ENCODE data around the gene XRCC1. TPM values are rescaled to one million over a fixed set of nuclear protein-coding genes. Genes with fewer than 3 reads are reported as not detected.

The XRCC1 gene
- polyA plus RNA-seq, 3 donors, result 13.1 to 23.0 (median 19.3) TPM

DNA sequence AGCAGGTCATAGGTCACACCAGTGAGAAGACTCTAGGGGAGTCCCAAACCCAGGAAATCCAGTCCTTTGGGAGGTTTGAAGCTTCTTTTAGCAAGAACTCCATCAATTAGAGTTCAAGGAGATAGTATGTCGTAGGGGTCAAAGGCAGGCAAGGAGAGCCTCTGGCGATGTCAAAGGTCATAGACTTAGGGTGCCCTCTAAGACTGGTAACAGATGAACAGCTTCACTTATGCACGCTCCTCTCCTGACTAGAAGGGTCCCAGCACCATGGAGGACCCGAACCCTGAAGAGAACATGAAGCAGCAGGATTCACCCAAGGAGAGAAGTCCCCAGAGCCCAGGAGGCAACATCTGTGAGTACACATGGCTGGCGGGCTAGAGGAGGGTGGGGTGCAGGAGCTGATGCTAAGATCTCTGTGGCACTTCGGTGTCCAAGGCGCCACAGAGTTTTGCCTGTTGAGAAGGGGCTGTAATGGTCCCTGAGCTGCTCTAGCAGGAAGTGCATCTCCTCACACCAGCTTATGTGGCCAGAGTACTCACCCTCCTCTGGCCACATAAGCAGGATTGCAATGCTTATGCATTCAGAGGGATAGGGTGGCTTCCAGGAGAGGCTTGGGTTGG lies 21.6 kb upstream of the XRCC1 start:
- H3K4me3 ChIP-seq (replicated peaks in 1 of 3; ENCODE audit: low read depth in 2 of 3, low read length in 3 of 3), result peak overlapping the region; percentile 71 to 91 (median 73)
- Mint-ChIP-seq H3K9me3 (no peaks in the 10 kb centered on the region), H3K4me3 (peak overlapping the region; percentile 98), H3K36me3 (peaks cover 38 to 49% of the 10 kb centered on the region in 2 donors), H3K27ac (peak overlapping the region; percentile 98 to 100 (median 99)), H3K4me1 (peaks cover 27% of the 10 kb centered on the region), H3K27me3 (ENCODE audit: low read depth in 3 of 3) (no peaks in the 10 kb centered on the region)
- 8% methylated on average over 3 of the region's 7 CpGs for WGBS (ENCODE audit: insufficient coverage)
- peaks cover 38 to 60% of the 10 kb centered on the region in 2 donors for H3K36me3 ChIP-seq (replicated peaks in 1 of 2; ENCODE audit: control insufficient read depth in 1 of 2, insufficient read depth in 2 of 2, low read length in 2 of 2)
- H3K9me3 ChIP-seq (replicated peaks in 1 of 2; ENCODE audit: control insufficient read depth in 1 of 2, insufficient read depth in 1 of 2, low read length in 2 of 2), result no peaks in the 10 kb centered on the region
- H2AFZ ChIP-seq (ENCODE audit: insufficient read depth, low read depth, low read length, poor library complexity, severe bottlenecking), result peak overlapping the region; percentile 87
- intact Hi-C loops (cut with micrococcal nuclease), result loop anchor here (1.0 to 10.0 kb wide), 4 partner anchors 22 to 64 kb away; partner anchors contain the start of genes PINLYP (in 2 of the 2), XRCC1 (in 2 of the 2), ZNF575 (in 2 of the 2) and ZNF428 (in 1 of the 2)
- H3K27ac ChIP-seq (ENCODE audit: low read depth in 1 of 2, low read length in 2 of 2), result peak overlapping the region; percentile 93 to 99
- H3K79me2 ChIP-seq (ENCODE audit: insufficient read depth, low read length), result peaks cover 35% of the 10 kb centered on the region
- H3K27me3 ChIP-seq (ENCODE audit: control insufficient read depth in 2 of 2, insufficient read depth in 2 of 2, low read length in 2 of 2), result no peaks in the 10 kb centered on the region
- H4K20me1 ChIP-seq (ENCODE audit: insufficient read depth, low read length), result peaks cover 12% of the 10 kb centered on the region
- H3K4me1 ChIP-seq (ENCODE audit: control insufficient read depth in 1 of 2, insufficient read depth in 2 of 2, low read length in 2 of 2), result peaks cover 31 to 35% of the 10 kb centered on the region in 2 donors
- TF ChIP-seq, protein P1, sequence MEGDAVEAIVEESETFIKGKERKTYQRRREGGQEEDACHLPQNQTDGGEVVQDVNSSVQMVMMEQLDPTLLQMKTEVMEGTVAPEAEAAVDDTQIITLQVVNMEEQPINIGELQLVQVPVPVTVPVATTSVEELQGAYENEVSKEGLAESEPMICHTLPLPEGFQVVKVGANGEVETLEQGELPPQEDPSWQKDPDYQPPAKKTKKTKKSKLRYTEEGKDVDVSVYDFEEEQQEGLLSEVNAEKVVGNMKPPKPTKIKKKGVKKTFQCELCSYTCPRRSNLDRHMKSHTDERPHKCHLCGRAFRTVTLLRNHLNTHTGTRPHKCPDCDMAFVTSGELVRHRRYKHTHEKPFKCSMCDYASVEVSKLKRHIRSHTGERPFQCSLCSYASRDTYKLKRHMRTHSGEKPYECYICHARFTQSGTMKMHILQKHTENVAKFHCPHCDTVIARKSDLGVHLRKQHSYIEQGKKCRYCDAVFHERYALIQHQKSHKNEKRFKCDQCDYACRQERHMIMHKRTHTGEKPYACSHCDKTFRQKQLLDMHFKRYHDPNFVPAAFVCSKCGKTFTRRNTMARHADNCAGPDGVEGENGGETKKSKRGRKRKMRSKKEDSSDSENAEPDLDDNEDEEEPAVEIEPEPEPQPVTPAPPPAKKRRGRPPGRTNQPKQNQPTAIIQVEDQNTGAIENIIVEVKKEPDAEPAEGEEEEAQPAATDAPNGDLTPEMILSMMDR (IDR thresholded peaks at IDR 0.05), result no peak
- peak overlapping the region; percentile 94 for H3K9ac ChIP-seq (ENCODE audit: insufficient read depth, low read length, poor library complexity, severe bottlenecking)
- peak overlapping the region; percentile 92 for H3K4me2 ChIP-seq (replicated peaks; ENCODE audit: extremely low read depth, low read length, poor library complexity, severe bottlenecking)
- no peak for DNase-seq

DNA sequence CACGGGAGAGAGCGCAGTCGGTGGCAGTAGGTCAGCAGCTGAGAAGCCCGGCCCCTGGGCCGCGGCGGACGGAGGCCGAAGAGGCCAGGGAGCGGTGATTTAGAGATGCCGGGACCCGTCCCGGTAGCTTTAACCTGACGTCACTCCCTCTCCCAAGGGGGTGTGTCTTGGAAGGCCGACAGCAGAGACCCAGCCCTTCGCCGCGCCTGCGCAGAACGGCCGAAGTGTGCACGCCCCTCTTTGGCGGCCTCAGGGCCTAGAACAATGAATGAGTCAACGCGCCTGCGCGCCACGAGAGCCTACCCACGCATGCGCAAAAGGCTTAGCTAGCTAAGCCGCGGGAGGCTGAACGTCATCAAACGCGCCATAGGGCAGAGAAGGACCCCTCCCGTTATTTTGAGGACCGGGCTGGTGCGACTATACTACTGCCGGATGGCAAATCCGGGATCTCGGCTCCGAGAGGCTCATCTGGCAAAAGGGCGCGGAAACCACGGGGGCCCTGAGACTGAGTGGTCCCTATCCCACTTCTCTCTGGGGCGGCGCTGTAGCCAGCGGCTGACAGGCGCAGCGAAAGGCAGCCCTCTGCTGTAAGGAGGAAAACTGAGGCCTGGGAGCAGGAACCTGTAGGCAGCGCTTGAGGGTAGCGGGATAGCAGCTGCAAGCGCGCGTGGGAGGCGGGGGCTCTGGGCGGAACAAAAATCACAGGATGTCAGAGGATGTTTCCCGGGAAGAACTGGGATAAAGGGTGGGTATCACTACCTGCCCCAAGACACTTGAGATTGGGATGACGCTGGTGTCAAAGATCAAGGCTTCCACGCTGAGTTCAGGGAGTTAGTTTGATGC lies 20.9 kb upstream of the XRCC1 start, which contains the start of the genes IRGQ and ZNF576:
TSS of gene IRGQ (minus strand) at position 136 of the 843 bp plus-strand sequence. CDS start 796 bp downstream, outside the sequence.
TSS of gene ZNF576 (plus strand) at position 597 of the 843 bp plus-strand sequence. CDS start 514 bp downstream, outside the sequence.
- Mint-ChIP-seq H3K27ac (peak within 1 kb of the TSS; percentile 98 to 100 (median 99)), H3K36me3 (peaks cover 36 to 47% of the 10 kb centered on the region in 2 donors), H3K9me3 (no peaks in the 10 kb centered on the region), H3K27me3 (ENCODE audit: low read depth in 3 of 3) (no peaks in the 10 kb centered on the region), H3K4me1 (peaks cover 27% of the 10 kb centered on the region), H3K4me3 (peak within 1 kb of the TSS; percentile 98)
- Histone ChIP-seq H3K79me2 (ENCODE audit: insufficient read depth, low read length) (peaks cover 35% of the 10 kb centered on the region), H3K27me3 (ENCODE audit: control insufficient read depth in 2 of 2, insufficient read depth in 2 of 2, low read length in 2 of 2) (no peaks in the 10 kb centered on the region), H3K4me1 (ENCODE audit: control insufficient read depth in 1 of 2, insufficient read depth in 2 of 2, low read length in 2 of 2) (peaks cover 31 to 35% of the 10 kb centered on the region in 2 donors), H3K4me2 (replicated peaks; ENCODE audit: extremely low read depth, low read length, poor library complexity, severe bottlenecking) (peak within 1 kb of the TSS; percentile 92), H3K27ac (ENCODE audit: low read depth in 1 of 2, low read length in 2 of 2) (peak within 1 kb of the TSS; percentile 93 to 99), H3K9me3 (replicated peaks in 1 of 2; ENCODE audit: control insufficient read depth in 1 of 2, insufficient read depth in 1 of 2, low read length in 2 of 2) (no peaks in the 10 kb centered on the region), H3K4me3 (replicated peaks in 1 of 3; ENCODE audit: low read depth in 2 of 3, low read length in 3 of 3) (peak within 1 kb of the TSS; percentile 71 to 91 (median 73)), H3K9ac (ENCODE audit: insufficient read depth, low read length, poor library complexity, severe bottlenecking) (peak within 1 kb of the TSS; percentile 94), H4K20me1 (ENCODE audit: insufficient read depth, low read length) (peaks cover 13% of the 10 kb centered on the region), H2AFZ (ENCODE audit: insufficient read depth, low read depth, low read length, poor library complexity, severe bottlenecking) (peak within 1 kb of the TSS; percentile 87), H3K36me3 (replicated peaks in 1 of 2; ENCODE audit: control insufficient read depth in 1 of 2, insufficient read depth in 2 of 2, low read length in 2 of 2) (peaks cover 33 to 60% of the 10 kb centered on the region in 2 donors)
- intact Hi-C loops (cut with micrococcal nuclease), result loop anchor here (1.0 to 10.0 kb wide), 6 partner anchors 21 to 69 kb away; partner anchors contain the start of genes PINLYP (in 2 of the 2), XRCC1 (in 2 of the 2), ZNF575 (in 2 of the 2) and ETHE1 (in 1 of the 2)
- WGBS (ENCODE audit: insufficient coverage), result under 1% methylated on average over 56 of the region's 60 CpGs
- TF ChIP-seq, protein P1 (IDR thresholded peaks at IDR 0.05), result no peak
- DNase-seq, result peak; percentile 100

Measured in CD14-positive monocyte (primary cell).